A673 (cell line): ENCODE data around the gene TCF7L2.

Source experiments
- EZH2 ChIP-seq: fragments of 200-600 bp; sonication (generic); IDR thresholded peaks from 2 replicates; pipeline ENCODE4 v1.6.1; 2017; ENCODE audit warnings: borderline replicate concordance, low read depth, mild to moderate bottlenecking, mixed read lengths, antibody characterized with exemption, low read length; ENCODE audit not compliant: poor library complexity, severe bottlenecking
- TF ChIP-seq, protein P1 (sequence below): fragments of 300-800, 200-600 bp; sonication (generic); conservative IDR thresholded peaks from 2 replicates; pipeline ENCODE4 v1.5.1; 2017; ENCODE audit warnings: low read depth, mild to moderate bottlenecking, antibody characterized with exemption, low read length, moderate library complexity, mixed read lengths

DNA sequence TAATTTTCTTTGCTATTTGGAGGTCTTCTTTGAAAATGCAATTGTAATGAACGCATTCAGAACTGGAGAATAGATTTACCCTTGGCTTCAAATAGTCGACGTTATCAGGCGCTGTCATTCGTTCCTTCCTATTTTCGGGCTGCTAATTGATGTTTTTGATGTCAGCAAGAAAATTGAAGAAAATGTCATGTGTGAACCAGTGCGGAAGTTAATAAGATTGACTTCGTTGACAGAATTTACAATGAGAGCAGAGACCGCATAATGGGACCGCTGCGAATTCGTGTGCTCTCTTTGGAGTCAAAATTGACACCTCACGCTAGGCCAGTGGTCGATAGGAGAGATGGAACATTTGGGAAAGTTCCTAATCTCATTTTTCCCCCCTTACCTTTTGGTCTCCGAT, 168.8 kb downstream of the TCF7L2 start:
- TF ChIP-seq, protein P1, sequence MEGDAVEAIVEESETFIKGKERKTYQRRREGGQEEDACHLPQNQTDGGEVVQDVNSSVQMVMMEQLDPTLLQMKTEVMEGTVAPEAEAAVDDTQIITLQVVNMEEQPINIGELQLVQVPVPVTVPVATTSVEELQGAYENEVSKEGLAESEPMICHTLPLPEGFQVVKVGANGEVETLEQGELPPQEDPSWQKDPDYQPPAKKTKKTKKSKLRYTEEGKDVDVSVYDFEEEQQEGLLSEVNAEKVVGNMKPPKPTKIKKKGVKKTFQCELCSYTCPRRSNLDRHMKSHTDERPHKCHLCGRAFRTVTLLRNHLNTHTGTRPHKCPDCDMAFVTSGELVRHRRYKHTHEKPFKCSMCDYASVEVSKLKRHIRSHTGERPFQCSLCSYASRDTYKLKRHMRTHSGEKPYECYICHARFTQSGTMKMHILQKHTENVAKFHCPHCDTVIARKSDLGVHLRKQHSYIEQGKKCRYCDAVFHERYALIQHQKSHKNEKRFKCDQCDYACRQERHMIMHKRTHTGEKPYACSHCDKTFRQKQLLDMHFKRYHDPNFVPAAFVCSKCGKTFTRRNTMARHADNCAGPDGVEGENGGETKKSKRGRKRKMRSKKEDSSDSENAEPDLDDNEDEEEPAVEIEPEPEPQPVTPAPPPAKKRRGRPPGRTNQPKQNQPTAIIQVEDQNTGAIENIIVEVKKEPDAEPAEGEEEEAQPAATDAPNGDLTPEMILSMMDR = no peak
- TF ChIP-seq EZH2 = no peak
